SK-N-SH treated with all-trans-retinoic acid at 6 μM for 48 hours (cell line): ENCODE data around the gene LRRC23.
"Not testable (repeated sequence)": the region's sequence is repeated elsewhere in the genome, so short reads cannot be mapped to it uniquely, and the experiment has no call there.

Source experiments
- ARNTL ChIP-seq: fragments of 450-650 bp; formaldehyde crosslinking; IDR thresholded peaks from 2 replicates; pipeline ENCODE4 v1.5.0; 2020; ENCODE audit warnings: low read depth, mild to moderate bottlenecking, moderate library complexity, borderline replicate concordance
- CREB5 ChIP-seq: fragments of 250-450 bp; sonication (Bioruptor Pico); IDR thresholded peaks from 2 replicates; pipeline ENCODE4 v1.5.1; 2020; ENCODE audit warnings: low read depth, mild to moderate bottlenecking, moderate library complexity
- CSDC2 ChIP-seq: fragments of 250-450 bp; sonication (Bioruptor Pico); IDR thresholded peaks from 2 replicates; pipeline ENCODE4 v1.5.0; 2020; ENCODE audit warnings: mild to moderate bottlenecking, moderate library complexity
- GLIS3 ChIP-seq: fragments of 250-450 bp; sonication (Bioruptor Pico); IDR thresholded peaks from 2 replicates; pipeline ENCODE4 v1.5.0; 2020; ENCODE audit warnings: mild to moderate bottlenecking, moderate library complexity
- ISL1 ChIP-seq: fragments of 250-450 bp; sonication (Bioruptor Pico); IDR thresholded peaks from 2 replicates; pipeline ENCODE4 v2.1.2; 2022; ENCODE audit warnings: mild to moderate bottlenecking, moderate library complexity
- PATZ1 ChIP-seq: fragments of 250-450 bp; sonication (Bioruptor Pico); IDR thresholded peaks from 2 replicates; pipeline ENCODE4 v1.8.0; 2020; ENCODE audit warnings: mild to moderate bottlenecking, moderate library complexity, borderline replicate concordance
- RARB ChIP-seq: fragments of 250-450 bp; sonication (Bioruptor Pico); IDR thresholded peaks from 2 replicates; pipeline ENCODE4 v1.8.0; 2021; ENCODE audit warnings: mild to moderate bottlenecking, moderate library complexity
- SNAI2 ChIP-seq: fragments of 250-450 bp; sonication (Bioruptor Pico); IDR thresholded peaks from 2 replicates; pipeline ENCODE4 v1.5.0; 2020; ENCODE audit warnings: mild to moderate bottlenecking, moderate library complexity
- ZFP30 ChIP-seq: fragments of 450-650 bp; formaldehyde crosslinking; IDR thresholded peaks from 2 replicates; pipeline ENCODE4 v1.5.0; 2022; ENCODE audit warnings: mild to moderate bottlenecking, moderate library complexity
- ZNF565 ChIP-seq: fragments of 450-650 bp; formaldehyde crosslinking; conservative IDR thresholded peaks from 2 replicates; pipeline ENCODE4 v1.5.0; 2020; ENCODE audit warnings: low read depth, mild to moderate bottlenecking, moderate library complexity
- ZNF70 ChIP-seq: fragments of 450-650 bp; formaldehyde crosslinking; IDR thresholded peaks from 2 replicates; pipeline ENCODE4 v1.5.0; 2020; ENCODE audit warnings: mild to moderate bottlenecking, moderate library complexity
- TF ChIP-seq, protein P1 (sequence below): fragments of 250-450 bp; sonication (Bioruptor Pico); IDR thresholded peaks from 2 replicates; pipeline ENCODE4 v1.8.0; 2021; ENCODE audit warnings: low read depth, mild to moderate bottlenecking, moderate library complexity, borderline replicate concordance

GRCh38 chr12:6892683-6893082 lies 11.9 kb upstream of the LRRC23 start:
- TF ChIP-seq CSDC2 (CRISPR knock-in tag); ZFP30 (CRISPR knock-in tag); PATZ1 (CRISPR knock-in tag); GLIS3 (CRISPR knock-in tag); ISL1; ZNF70 (CRISPR knock-in tag); ZNF565; RARB (CRISPR knock-in tag); SNAI2 (CRISPR knock-in tag); ARNTL (CRISPR knock-in tag); CREB5: not testable (repeated sequence)
- TF ChIP-seq, protein P1, sequence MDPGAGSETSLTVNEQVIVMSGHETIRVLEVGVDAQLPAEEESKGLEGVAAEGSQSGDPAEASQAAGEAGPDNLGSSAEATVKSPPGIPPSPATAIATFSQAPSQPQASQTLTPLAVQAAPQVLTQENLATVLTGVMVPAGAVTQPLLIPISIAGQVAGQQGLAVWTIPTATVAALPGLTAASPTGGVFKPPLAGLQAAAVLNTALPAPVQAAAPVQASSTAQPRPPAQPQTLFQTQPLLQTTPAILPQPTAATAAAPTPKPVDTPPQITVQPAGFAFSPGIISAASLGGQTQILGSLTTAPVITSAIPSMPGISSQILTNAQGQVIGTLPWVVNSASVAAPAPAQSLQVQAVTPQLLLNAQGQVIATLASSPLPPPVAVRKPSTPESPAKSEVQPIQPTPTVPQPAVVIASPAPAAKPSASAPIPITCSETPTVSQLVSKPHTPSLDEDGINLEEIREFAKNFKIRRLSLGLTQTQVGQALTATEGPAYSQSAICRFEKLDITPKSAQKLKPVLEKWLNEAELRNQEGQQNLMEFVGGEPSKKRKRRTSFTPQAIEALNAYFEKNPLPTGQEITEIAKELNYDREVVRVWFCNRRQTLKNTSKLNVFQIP = not testable (repeated sequence)
